ENCODE data around the gene COQ10A. TPM values are rescaled to one million over a fixed set of nuclear protein-coding genes. Genes with fewer than 3 reads are reported as not detected.
"Not testable (repeated sequence)": the region's sequence is repeated elsewhere in the genome, so short reads cannot be mapped to it uniquely, and the experiment has no call there.

The COQ10A gene
- total and polyA plus RNA-seq, 2 of the 8 experiments (the other 6 are each of a cell fraction or from before 2014, with no cell fraction given), result 21.8 to 42.9 TPM

DNA sequence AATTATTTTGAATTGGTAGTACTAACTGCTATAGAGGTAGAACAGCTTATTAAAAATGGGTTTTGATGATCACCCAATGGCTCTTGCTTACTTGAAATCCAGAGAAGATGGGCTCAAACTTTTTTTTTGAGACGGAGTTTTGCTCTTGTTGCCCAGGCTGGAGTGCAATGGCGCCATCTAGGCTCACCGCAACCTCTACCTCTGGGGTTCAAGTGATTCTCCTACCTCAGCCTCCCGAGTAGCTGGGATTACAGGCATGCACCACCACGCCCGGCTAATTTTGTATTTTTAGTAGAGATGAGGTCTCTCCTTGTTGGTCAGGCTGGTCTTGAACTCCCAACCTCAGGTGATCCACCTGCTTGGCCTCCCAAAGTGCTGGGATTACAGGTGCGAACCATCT is 3.8 kb upstream of the COQ10A start:
- H2AFZ ChIP-seq (ENCODE audit: low read length); H4K91ac ChIP-seq (replicated peaks; ENCODE audit: insufficient read length, low read length); H2AK5ac ChIP-seq (ENCODE audit: low read depth, low read length); H3K9ac ChIP-seq (replicated peaks in 1 of 4; ENCODE audit: extremely low read depth in 1 of 4, low read depth in 3 of 4, low read length in 3 of 4); H3K27ac ChIP-seq (ENCODE audit: low read depth, low read length); H3K23ac ChIP-seq (ENCODE audit: insufficient read length); H4K8ac ChIP-seq (ENCODE audit: extremely low read depth, insufficient read depth, low read length); H3K79me2 ChIP-seq (ENCODE audit: control insufficient read depth in 1 of 2, insufficient read depth in 2 of 2, low read length in 2 of 2); H2BK5ac ChIP-seq (ENCODE audit: low read depth, low read length); H3K4me2 ChIP-seq (ENCODE audit: insufficient read depth in 1 of 2, low read depth in 2 of 2, low read length in 2 of 2); H3K36me3 ChIP-seq (ENCODE audit: control insufficient read depth in 2 of 4, insufficient read depth in 4 of 4, low read length in 3 of 4); H3K27me3 ChIP-seq (replicated peaks in 1 of 4; ENCODE audit: control insufficient read depth in 3 of 4, extremely low read depth in 1 of 4, insufficient read depth in 3 of 4, low read length in 3 of 4); H3K18ac ChIP-seq (ENCODE audit: extremely low read depth, low read length); H3K14ac ChIP-seq (ENCODE audit: insufficient read length); H2BK120ac ChIP-seq (replicated peaks; ENCODE audit: low read depth, low read length); DNase-seq (ENCODE audit: low read depth in 1 of 2, low spot score in 2 of 2); H3K4me3 ChIP-seq (ENCODE audit: extremely low read depth in 1 of 4, insufficient read depth in 2 of 4, low read depth in 3 of 4, low read length in 4 of 4); H4K5ac ChIP-seq (ENCODE audit: insufficient read length, low read depth, low read length); H3K4ac ChIP-seq (replicated peaks; ENCODE audit: insufficient read length, low read depth, low read length); H2BK20ac ChIP-seq (ENCODE audit: low read length); H3K9me3 ChIP-seq (ENCODE audit: insufficient read depth in 2 of 2, low read depth in 1 of 2, low read length in 1 of 2); H3K79me1 ChIP-seq (ENCODE audit: low read depth, low read length); FAIRE-seq; H3K56ac ChIP-seq (replicated peaks; ENCODE audit: insufficient read length, low read depth, low read length); H2BK15ac ChIP-seq (ENCODE audit: low read length); H2BK12ac ChIP-seq (ENCODE audit: low read depth, low read length); H4K20me1 ChIP-seq (replicated peaks in 1 of 2; ENCODE audit: control insufficient read depth in 1 of 2, insufficient read depth in 2 of 2, low read length in 2 of 2): not testable (repeated sequence)
- CTCF ChIA-PET (ENCODE audit: partially characterized antibody), result interaction anchor here (0.6 to 1.5 kb wide), 12 partner anchors 9 to 1504 kb away, joined by 3 to 7 read pairs (median 4); partner anchors contain the start of gene CYP27B1
- peaks cover 0 to 13% (median 5%) of the 10 kb centered on the region in 4 experiments; a peak in 5 of 7 replicates for H3K4me1 ChIP-seq (replicated peaks in 1 of 4; ENCODE audit: control insufficient read depth in 3 of 4, insufficient read depth in 4 of 4, low read length in 3 of 4)
- POLR2A ChIA-PET (ENCODE audit: partially characterized antibody), result interaction anchor here (0.8 to 1.9 kb wide), 5 partner anchors 32 to 78 kb away, joined by 3 to 6 read pairs (median 4); partner anchors contain the start of genes CS and RNF41
- WGBS, 2 experiments (ENCODE audit: extremely low coverage in 1 of 2, insufficient coverage in 1 of 2, insufficient read length in 1 of 2, insufficient replicate concordance in 2 of 2, low coverage in 1 of 2, low lambda C conversion rate in 2 of 2, missing lambda C conversion rate in 1 of 2), result 82% methylated on average over 7 of the region's 7 CpGs; no CpG with 5 or more reads in 1 of the 2 experiments
- peaks cover 10% of the 10 kb centered on the region; the same call in 1 of the 2 replicates for H3K23me2 ChIP-seq (ENCODE audit: low read depth, low read length)
- peak in 1 of 3 experiments; percentile 24; a peak in 1 of 4 replicates for TF ChIP-seq CTCF (IDR thresholded peaks at IDR 0.05; ENCODE audit: control extremely low read depth in 1 of 3, insufficient read depth in 1 of 3, low read depth in 1 of 3, low read length in 3 of 3)
